ENCODE results near the gene CREB3L2.
"Not testable (repeated sequence)": the region's sequence is repeated elsewhere in the genome, so short reads cannot be mapped to it uniquely, and the experiment has no call there.

Gene CREB3L2

GRCh38 chr7:137935884-137936508, 65.9 kb downstream of the CREB3L2 start:
- in situ Hi-C loops (cut with MboI; ENCODE audit: low sequenced_read_pairs), result no loop called here

GRCh38 chr7:137934941-137935883, 66.7 kb downstream of the CREB3L2 start:
- in situ Hi-C loops (cut with MboI; ENCODE audit: low sequenced_read_pairs), result no loop called here

DNA sequence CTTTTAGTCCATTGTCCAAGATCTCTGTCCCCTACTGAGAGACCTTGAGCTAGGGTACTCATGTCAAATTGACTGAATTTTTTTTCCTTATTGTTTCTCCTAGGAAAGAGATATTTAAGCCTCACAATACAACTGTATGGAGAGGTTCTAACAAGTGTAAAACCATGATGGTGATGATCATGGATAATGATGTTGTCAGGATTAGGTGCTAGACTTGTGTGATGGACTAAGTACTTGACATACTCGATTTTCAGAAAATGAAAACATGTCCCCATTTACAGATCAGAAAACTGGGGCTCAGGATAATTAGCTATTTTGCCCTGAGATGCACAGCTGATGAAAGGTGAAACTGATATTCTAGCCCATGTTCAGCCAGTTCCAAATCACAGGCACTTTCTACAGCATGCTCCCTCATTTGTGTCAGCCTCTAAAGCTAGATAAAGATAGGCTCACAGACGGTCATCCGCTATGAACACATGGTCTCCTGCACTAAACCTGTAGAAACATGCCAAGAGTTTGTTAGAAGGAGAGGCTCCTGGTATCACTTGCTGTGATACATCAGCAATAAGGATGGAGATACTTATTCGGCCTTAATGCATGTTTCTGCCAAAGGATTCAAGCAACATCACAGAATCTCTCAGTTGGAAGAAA, 67.6 kb downstream of the CREB3L2 start:
- in situ Hi-C loops (cut with MboI; ENCODE audit: low sequenced_read_pairs), result no loop called here

GRCh38 chr7:137933270-137934017, 68.4 kb downstream of the CREB3L2 start:
- in situ Hi-C loops (cut with MboI; ENCODE audit: low sequenced_read_pairs), result no loop called here

GRCh38 chr7:137932881-137933269, 69.0 kb downstream of the CREB3L2 start:
- in situ Hi-C loops (cut with MboI; ENCODE audit: low sequenced_read_pairs), result no loop called here

- in situ Hi-C loops (cut with MboI; ENCODE audit: low sequenced_read_pairs), result no loop called here
These were observed 70.1 kb downstream of the CREB3L2 start for GRCh38 chr7:137931823-137932222.

DNA sequence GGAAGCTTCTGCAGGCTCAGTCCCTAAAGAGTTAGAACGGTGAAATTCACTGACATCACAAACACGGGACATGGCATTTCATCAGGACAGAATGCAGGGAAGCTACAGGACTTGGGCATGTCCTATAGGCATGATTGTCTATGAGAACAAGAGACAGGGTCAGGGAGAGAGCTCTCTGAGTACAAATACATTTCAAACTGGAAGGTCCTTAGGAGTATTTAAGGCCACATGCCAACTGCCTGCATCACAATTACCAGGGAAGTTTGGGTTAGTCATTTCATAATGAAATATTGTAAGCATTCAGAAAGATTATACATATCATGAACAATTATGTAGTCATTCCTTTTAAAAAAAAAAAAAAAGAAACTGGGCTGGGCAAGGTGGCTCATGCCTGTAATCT, 71.3 kb downstream of the CREB3L2 start:
- in situ Hi-C loops (cut with MboI; ENCODE audit: low sequenced_read_pairs), result no loop called here

DNA sequence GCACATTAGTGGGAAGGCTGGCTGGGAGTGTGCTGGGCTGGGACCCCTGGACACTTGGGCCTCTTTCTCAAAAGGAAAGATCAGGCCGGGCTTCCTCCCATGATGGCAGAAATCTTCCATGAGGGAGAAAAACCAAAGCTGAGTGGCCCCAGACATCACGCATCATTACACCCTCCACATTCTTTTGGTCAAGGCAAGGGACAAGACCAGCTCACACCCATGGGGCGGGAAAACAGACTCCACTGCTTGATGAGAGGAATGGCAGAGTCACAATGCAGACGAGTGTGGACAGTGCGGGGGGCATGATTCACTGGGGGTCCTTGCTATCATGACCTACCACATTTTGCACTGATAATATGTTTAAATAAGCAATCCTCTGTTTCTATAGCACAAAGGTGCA, 73.3 kb downstream of the CREB3L2 start:
- in situ Hi-C loops (cut with MboI; ENCODE audit: low sequenced_read_pairs), result no loop called here

GRCh38 chr7:137927386-137927785, 74.5 kb downstream of the CREB3L2 start:
- in situ Hi-C loops (cut with MboI; ENCODE audit: low sequenced_read_pairs), result no loop called here

DNA sequence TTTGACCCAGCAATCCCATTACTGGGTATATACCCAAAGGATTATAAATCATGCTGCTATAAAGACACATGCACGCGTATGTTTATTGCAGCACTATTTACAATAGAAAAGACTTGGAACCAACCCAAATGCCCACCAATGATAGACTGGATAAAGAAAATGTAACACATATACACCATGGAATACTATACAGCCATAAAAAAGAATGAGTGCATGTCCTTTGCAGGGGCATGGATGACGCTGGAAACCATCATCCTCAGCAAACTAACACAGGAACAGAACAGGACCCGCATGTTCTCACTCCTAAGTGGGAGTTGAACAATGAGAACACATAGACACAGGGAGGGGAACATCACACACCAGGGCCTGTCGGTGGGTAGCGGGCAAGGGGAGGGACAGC, 75.7 kb downstream of the CREB3L2 start:
- in situ Hi-C loops (cut with MboI; ENCODE audit: low sequenced_read_pairs), result not testable (repeated sequence)

GRCh38 chr7:137925754-137926153, 76.1 kb downstream of the CREB3L2 start:
- in situ Hi-C loops (cut with MboI; ENCODE audit: low sequenced_read_pairs), result no loop called here

DNA sequence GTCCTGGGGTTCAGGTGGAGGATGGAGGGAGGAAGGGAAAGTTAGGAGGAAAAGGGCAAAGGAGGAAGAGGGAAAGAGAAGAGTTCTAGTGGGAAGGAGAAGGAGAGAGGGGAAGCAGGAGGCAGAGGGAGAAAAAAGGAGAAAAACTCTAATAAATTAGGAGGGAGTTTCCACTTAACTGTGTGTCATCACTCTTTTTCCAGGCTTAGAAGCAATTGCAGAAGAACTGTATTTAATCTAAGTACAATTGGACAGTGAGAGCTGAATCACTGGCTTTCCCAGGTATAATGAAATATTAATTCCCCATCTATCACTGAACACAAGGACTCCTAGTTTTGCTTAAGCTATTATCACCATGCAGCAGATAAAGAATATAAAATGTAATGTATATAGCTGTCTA, 76.8 kb downstream of the CREB3L2 start:
- in situ Hi-C loops (cut with MboI; ENCODE audit: low sequenced_read_pairs), result no loop called here

- in situ Hi-C loops (cut with MboI; ENCODE audit: low sequenced_read_pairs), result no loop called here
These were observed 78.5 kb downstream of the CREB3L2 start for GRCh38 chr7:137923380-137923779.

- in situ Hi-C loops (cut with MboI; ENCODE audit: low sequenced_read_pairs), result no loop called here
These were observed 81.1 kb downstream of the CREB3L2 start for GRCh38 chr7:137920637-137921399.

DNA sequence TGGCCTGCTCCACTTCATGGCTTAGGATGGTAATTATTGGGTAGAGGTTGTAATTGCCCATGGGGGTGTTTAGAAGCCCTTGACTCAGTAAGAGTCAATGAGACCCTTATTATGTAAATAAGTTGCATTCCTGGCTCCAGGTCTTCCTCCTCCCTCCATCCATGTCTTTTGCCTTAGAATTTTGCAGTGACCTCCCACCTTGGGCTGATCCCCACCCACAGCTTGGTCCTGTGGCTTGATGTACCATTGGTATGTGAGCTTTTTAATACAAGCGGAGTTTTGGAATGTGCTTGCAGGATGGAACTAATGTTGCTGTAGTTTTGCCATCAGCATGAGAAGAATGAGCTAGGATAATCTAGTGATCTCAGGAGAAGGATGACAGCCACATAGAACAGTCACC, 81.9 kb downstream of the CREB3L2 start:
- in situ Hi-C loops (cut with MboI; ENCODE audit: low sequenced_read_pairs), result no loop called here

DNA sequence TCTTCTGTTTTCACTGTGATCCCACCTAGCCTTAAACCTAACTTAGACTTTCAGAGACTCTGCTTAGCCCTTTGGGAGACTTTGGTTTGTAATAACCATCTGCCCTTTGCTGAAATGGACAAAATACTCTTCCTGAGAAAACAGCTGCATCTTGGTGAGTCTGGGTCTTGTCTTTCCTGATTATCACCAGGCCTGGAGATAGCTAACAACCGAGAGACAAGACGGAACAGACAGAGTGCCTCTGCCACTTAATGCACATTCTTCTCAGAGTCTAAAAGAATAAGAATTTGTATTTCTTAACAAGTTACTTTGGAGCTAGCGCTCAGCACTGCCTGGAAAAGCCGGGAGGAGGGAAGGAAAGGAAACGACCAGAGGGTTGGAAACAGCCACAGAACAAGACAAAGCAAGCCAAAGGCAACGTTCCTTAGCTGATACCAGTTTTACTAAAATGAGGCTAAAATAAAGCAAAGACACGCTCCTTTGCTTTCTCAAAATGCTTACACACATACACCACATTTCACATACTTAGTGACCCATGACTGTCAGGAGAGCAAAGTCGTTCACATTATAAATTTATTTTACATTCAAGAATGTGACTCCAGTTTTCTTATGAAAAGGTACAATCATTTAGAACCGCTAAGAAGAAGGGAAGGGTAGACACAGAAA, 84.8 kb downstream of the CREB3L2 start:
- in situ Hi-C loops (cut with MboI; ENCODE audit: low sequenced_read_pairs), result no loop called here

GRCh38 chr7:137916564-137916963, 85.3 kb downstream of the CREB3L2 start:
- in situ Hi-C loops (cut with MboI; ENCODE audit: low sequenced_read_pairs), result no loop called here

GRCh38 chr7:137915266-137915665, 86.6 kb downstream of the CREB3L2 start:
- in situ Hi-C loops (cut with MboI; ENCODE audit: low sequenced_read_pairs), result no loop called here

DNA sequence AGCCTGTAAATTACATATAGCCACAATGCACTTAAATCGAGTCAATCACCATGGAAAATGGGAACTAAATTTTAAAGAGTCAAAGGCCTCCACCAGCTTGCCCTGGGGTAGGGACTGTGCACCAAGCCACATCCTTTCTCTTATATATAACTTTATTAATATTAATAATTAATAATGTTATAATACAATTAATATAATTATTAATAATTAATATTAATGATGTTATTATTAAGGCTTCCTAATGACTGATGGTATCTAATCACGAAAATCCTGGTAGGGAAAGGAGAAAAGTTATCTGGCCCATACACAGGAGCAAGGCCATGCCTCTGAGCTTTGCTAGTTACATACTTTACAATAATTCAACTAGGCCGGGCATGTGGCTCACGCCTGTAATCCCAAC, 87.9 kb downstream of the CREB3L2 start:
- in situ Hi-C loops (cut with MboI; ENCODE audit: low sequenced_read_pairs), result no loop called here

DNA sequence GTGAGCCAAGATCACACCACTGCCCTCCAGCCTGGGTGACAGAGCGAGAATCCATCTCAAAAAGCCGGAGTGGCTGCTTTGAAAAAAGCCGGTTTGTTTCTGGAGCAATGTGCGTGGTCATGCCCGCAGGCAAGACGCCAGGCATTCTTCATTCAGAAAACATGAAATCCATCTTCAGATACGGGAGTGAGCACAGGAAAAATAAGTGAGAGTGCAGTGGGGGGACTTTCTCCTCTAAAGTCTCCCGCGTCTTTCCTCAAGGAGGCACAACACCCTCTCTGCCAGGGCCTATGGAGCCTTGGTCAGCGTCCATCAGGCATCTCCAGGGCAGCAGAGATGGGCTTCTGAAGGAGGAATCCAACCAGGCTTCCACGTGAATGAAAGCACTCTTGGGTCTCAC, 92.8 kb downstream of the CREB3L2 start:
- in situ Hi-C loops (cut with MboI; ENCODE audit: low sequenced_read_pairs), result no loop called here
